ENCODE data around the gene MAPK8IP1. TPM values are rescaled to one million over a fixed set of nuclear protein-coding genes. Genes with fewer than 3 reads are reported as not detected.

MAPK8IP1 gene
- total RNA-seq, 1 donor from 2014 or later = 48.1 TPM

GRCh38 chr11:45856044-45856468 is 29.4 kb upstream of the MAPK8IP1 start:
- Mint-ChIP-seq H3K9me3 (ENCODE audit: low read depth) (no peaks in the 10 kb centered on the region), H3K36me3 (ENCODE audit: insufficient read depth) (peaks cover 11% of the 10 kb centered on the region), H3K4me3 (ENCODE audit: low read depth) (no peak overlapping the region), H3K4me1 (ENCODE audit: low read depth) (peaks cover 8% of the 10 kb centered on the region), H3K27ac (no peak overlapping the region), H3K27me3 (no peaks in the 10 kb centered on the region)
- no peak for DNase-seq (ENCODE audit: low spot score, unreplicated experiment)
- TF ChIP-seq, protein P1, sequence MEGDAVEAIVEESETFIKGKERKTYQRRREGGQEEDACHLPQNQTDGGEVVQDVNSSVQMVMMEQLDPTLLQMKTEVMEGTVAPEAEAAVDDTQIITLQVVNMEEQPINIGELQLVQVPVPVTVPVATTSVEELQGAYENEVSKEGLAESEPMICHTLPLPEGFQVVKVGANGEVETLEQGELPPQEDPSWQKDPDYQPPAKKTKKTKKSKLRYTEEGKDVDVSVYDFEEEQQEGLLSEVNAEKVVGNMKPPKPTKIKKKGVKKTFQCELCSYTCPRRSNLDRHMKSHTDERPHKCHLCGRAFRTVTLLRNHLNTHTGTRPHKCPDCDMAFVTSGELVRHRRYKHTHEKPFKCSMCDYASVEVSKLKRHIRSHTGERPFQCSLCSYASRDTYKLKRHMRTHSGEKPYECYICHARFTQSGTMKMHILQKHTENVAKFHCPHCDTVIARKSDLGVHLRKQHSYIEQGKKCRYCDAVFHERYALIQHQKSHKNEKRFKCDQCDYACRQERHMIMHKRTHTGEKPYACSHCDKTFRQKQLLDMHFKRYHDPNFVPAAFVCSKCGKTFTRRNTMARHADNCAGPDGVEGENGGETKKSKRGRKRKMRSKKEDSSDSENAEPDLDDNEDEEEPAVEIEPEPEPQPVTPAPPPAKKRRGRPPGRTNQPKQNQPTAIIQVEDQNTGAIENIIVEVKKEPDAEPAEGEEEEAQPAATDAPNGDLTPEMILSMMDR (IDR thresholded peaks at IDR 0.05; ENCODE audit: unreplicated experiment) = no peak

- peaks cover 14% of the 10 kb centered on the region for H3K36me3 Mint-ChIP-seq (ENCODE audit: insufficient read depth)
- no peak overlapping the region for H3K27ac Mint-ChIP-seq
- no peaks in the 10 kb centered on the region for H3K9me3 Mint-ChIP-seq (ENCODE audit: low read depth)
- peaks cover 8% of the 10 kb centered on the region for H3K4me1 Mint-ChIP-seq (ENCODE audit: low read depth)
- no peak for DNase-seq (ENCODE audit: low spot score, unreplicated experiment)
- no peaks in the 10 kb centered on the region for H3K27me3 Mint-ChIP-seq
- H3K4me3 Mint-ChIP-seq (ENCODE audit: low read depth) = no peak overlapping the region
- TF ChIP-seq, protein P1 (IDR thresholded peaks at IDR 0.05; ENCODE audit: unreplicated experiment) = no peak
Measured at GRCh38 chr11:45857961-45858474, 27.4 kb upstream of the MAPK8IP1 start.

DNA sequence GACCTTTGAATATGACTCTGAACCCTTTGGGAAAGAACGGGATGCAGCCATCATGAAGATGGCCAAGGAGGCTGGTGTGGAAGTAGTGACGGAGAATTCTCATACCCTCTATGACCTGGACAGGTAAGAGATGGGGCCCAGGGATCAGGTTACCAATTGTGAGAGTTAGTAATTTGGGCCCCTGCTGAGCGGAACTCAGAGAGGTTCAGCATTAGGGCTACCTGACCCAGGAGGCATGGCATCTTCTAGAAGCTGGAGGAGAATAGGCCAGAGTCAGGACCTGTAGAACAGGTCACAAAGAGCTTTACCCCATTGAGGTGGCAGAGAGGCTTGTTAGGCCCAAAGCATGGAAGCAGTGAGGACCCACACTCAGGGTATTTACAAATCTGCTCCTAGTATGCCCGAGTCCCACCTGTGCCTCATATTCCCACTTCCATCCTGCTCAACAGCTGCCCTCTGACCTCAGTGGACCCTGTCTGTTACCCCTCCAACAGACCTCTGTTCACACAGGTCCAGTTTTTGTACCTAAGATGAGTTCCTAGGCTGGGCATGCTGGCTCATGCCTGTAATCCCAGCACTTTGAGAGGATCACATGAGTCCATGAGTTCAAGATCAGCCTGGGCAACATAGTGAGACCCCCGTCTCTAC is 26.6 kb upstream of the MAPK8IP1 start:
- Mint-ChIP-seq H3K4me3 (ENCODE audit: low read depth) (no peak overlapping the region), H3K4me1 (ENCODE audit: low read depth) (peaks cover 8% of the 10 kb centered on the region), H3K9me3 (ENCODE audit: low read depth) (no peaks in the 10 kb centered on the region), H3K27me3 (no peaks in the 10 kb centered on the region), H3K27ac (no peak overlapping the region), H3K36me3 (ENCODE audit: insufficient read depth) (peaks cover 13% of the 10 kb centered on the region)
- DNase-seq (ENCODE audit: low spot score, unreplicated experiment) = no peak
- TF ChIP-seq, protein P1 (IDR thresholded peaks at IDR 0.05; ENCODE audit: unreplicated experiment) = no peak

DNA sequence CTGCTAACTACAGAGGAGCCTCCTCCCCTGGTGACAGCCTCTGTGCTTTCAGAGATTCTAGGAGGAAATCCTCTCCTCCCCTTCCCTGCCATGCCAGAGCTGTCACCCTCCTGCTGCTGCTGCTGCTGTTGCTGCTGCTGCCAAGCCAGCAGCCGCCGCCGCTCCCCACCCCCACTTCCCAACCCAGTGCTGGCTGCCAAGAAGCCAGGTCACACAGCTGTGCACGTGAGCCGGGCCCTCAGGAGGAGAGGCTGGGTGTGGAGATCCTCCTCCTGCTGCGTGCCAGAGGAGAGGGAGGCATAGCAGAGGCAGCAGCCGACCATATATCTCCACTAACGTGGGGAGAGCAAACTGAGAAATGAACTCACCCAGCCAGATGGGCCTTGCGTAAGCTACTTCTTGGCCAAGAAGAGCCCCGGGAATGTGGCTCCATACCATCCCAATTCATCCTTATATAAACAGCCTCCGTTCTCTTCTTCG is 25.8 kb upstream of the MAPK8IP1 start:
- Mint-ChIP-seq H3K4me1 (ENCODE audit: low read depth) (peaks cover 8% of the 10 kb centered on the region), H3K9me3 (ENCODE audit: low read depth) (no peaks in the 10 kb centered on the region), H3K27me3 (no peaks in the 10 kb centered on the region), H3K4me3 (ENCODE audit: low read depth) (no peak overlapping the region), H3K36me3 (ENCODE audit: insufficient read depth) (peaks cover 13% of the 10 kb centered on the region), H3K27ac (no peak overlapping the region)
- TF ChIP-seq, protein P1 (IDR thresholded peaks at IDR 0.05; ENCODE audit: unreplicated experiment) = no peak
- DNase-seq (ENCODE audit: low spot score, unreplicated experiment) = no peak

GRCh38 chr11:45860348-45860747 is 25.1 kb upstream of the MAPK8IP1 start:
- H3K27me3 Mint-ChIP-seq = no peaks in the 10 kb centered on the region
- H3K4me3 Mint-ChIP-seq (ENCODE audit: low read depth) = no peak overlapping the region
- H3K27ac Mint-ChIP-seq = no peak overlapping the region
- H3K9me3 Mint-ChIP-seq (ENCODE audit: low read depth) = no peaks in the 10 kb centered on the region
- H3K36me3 Mint-ChIP-seq (ENCODE audit: insufficient read depth) = peaks cover 13% of the 10 kb centered on the region
- TF ChIP-seq, protein P1 (IDR thresholded peaks at IDR 0.05; ENCODE audit: unreplicated experiment) = no peak
- DNase-seq (ENCODE audit: low spot score, unreplicated experiment) = no peak
- peaks cover 8% of the 10 kb centered on the region for H3K4me1 Mint-ChIP-seq (ENCODE audit: low read depth)

Measured in progenitor cell of endocrine pancreas (in vitro differentiated cells).